HG03108 (cell line): Measurements from ENCODE around the gene PRR5.
A peak's percentile ranks its signal among the peaks of the same experiment; 100 is the strongest.
"Not testable (repeated sequence)": the region's sequence is repeated elsewhere in the genome, so short reads cannot be mapped to it uniquely, and the experiment has no call there.

Experiments
- ATAC-seq: cut with Tn5 transposase; IDR thresholded peaks from one replicate; pipeline ENCODE4 v1.9.1; 2021; ENCODE audit warnings: moderate library complexity; ENCODE audit not compliant: unreplicated experiment

The PRR5 gene

DNA sequence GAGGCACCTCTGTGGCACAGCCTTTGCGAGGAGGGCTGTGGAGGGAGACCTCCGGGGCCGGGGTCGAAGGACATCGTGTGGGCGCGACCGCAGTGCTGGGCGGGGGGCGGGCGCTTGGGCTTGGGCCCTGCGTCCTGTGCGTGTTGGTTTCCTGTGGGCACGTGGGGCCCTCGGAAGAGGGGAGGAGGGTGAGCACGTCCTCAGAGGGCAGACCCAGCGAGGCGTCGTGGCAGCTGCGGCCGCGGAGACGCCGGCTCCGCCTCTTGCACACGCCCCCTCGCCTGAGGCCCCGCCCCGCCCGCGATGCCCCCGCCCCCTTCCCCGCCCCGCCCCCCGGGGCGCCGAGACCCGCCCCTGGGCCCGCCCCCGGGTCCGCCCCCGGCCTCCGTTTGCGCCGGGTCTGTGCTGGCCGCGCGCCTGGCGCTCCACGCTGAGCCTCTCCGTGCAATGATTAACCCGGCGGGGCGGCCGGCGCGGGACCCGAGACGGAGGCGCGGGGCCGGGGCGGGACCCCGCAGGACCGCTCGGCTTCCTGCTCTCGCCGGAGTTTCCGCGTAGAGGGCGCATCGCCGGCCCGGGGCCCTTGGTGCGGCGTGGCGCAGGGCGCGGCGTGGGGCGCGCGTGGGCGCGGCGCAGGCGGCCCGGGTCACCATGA, at the start of gene PRR5:
PRR5 (plus strand) TSS at position 381 of the 655 bp plus-strand sequence; CDS start at position 652, 271 bp downstream.
- ATAC-seq, result peak; percentile 69

DNA sequence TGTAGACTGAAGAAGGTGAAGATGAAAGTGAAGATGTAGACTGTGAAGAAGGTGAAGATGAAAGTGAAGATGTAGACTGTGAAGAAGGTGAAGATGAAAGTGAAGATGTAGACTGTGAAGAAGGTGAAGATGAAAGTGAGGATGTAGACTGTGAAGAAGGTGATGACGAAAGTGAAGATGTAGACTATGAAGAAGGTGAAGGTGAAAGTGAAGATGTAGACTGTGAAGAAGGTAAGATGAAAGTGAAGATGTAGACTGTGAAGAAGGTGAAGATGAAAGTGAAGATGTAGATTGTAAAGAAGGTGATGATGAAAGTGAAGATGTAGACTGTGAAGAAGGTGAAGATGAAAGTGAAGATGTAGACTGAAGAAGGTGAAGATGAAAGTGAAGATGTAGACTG, 49.1 kb upstream of the PRR5 start:
- ATAC-seq, result not testable (repeated sequence)

DNA sequence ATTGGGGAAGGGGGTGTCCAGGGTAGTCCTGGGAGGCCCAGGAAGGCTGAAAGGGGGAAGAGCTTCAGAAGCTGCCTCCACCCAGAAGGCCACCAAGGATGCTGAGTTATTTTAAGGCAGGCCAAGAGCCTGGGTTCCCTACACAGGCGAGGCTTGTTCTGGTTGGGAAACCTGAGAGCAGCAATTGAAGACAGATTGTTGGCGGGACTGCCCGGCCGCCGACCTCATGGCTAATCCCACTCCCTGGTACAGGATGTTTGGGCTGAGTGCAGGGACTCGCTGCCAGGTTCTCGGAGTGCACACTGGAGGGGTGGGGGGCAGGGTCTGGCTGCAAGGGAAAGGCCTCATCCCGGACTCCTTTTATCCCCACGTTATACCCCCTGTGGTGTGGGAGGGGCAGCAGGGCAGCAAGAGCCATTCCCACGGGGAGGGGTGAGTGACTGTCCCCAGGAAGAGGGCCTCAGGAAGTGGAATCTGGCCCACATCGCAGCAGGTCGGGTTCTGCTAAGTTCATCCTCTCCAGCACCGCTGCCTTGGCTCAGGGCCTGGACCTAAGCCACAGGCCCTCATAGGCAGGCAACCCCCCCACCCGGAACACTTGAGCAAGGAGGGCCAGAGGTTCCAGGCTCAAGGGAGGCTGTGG, 43.6 kb upstream of the PRR5 start:
- ATAC-seq, result no peak

DNA sequence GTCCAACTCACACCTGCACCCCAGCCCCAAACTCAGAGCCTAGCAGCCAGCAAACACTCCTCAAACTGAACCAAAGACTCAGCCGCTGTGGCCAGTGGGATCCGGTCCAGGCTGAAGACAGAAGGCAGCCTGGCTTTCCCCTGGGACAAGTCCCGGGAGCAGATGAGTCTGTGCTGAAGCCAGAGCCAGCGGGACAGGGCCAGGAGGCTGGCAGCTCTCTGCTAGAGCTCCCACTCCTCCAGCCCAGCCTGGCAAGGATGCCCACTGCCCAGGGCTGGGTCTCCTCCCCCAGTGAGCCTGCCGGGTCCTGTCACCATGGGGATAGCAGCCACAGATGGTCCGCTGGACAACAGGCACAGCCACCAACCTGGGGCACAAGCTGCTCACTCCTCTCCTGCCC, 42.9 kb upstream of the PRR5 start:
- no peak for ATAC-seq

DNA sequence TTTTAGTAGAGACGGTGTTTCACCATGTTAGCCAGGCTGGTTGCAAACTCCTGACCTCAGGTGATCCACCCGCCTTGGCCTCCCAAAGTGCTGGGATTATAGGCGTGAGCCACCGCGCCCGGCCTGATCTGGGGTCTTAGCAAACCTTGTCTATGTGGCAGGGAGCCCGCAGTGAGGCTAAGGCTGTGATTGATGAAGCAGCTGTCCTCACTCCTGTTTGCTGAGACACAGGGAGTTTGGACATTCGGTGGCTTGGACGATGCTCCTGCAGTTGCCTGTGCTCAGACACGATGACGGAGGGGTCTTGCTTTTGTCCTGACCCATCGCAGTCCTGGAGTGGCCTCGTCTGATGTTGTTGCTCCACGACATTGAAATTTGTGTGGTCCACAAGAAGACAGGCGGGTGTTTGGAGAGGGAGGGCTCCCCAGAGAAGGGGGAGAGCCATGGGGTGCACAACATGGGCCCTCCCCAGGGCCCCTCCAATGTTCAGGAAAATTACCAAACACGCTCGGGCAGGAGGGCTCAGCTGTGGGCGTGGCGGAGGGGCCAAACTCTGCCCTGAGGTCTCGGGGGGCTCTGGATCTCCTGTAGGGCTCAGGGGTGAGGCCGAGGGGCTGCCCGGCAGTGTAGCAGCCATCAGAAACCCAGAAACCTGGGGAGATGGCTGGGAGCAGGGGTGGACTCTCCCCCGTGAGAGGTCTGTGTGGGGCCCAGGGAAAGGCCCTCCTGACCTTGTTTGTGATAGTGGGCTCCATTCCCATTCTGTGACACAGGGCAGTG, 41.8 kb upstream of the PRR5 start:
- ATAC-seq, result no peak

DNA sequence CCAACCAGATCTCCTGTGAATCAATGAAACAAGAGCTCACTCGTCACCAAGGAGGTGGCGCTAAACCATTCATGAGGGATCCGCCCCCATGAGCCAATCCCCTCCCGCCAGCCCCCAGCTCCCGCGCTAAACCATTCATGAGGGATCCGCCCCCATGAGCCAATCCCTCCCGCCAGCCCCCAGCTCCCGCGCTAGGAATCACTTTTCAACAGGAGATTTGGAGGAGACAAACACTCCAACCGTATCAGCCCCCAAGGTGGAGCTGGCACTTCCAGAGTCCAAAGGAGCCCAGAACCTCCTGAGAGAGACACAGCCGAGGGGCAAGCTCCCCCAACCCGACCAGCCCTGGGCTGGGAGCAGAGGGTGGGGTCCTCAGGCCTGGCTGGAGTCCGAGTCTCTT, 40.9 kb upstream of the PRR5 start:
- ATAC-seq, result no peak

DNA sequence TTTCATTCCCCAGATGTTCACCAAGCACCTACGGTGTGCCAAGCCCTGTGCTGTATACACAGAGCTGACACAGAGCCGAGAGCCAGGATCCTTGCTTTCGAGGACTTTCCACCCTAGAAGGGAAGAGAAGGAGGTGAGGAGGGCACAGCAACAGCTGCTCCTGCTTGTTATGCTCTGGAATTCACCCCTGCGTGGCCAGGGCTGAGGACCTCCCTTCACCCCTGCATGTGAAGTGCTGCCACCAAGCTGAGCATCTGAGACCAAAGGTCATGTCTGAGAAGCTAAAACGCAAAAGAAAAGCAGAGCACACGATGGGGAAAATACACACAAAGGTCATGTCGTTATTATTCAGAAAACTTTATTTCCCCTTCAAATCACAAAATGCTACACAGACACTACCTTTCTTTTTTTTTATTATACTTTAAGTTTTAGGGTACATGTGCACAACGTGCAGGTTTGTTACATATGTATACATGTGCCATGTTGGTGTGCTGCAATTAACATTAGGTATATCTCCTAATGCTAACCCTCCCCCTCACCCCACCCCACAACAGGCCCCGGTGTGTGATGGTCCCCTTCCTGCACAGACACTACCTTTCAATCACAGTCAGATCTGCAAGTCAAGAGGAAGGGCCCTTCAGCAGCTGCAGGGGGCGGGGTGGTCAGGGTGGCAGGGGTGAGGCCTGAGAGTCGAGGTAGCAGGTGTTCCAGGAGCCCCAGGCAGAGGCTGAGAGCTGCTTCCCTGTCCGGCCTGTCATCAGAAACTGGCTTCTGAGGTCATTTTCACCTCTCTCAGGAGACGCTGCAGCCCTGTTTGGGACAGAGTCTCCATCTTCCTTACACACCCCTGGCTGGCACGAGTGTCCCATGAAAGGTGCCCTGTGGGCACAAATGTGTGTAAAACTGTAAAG, 40.1 kb upstream of the PRR5 start:
- ATAC-seq, result no peak

DNA sequence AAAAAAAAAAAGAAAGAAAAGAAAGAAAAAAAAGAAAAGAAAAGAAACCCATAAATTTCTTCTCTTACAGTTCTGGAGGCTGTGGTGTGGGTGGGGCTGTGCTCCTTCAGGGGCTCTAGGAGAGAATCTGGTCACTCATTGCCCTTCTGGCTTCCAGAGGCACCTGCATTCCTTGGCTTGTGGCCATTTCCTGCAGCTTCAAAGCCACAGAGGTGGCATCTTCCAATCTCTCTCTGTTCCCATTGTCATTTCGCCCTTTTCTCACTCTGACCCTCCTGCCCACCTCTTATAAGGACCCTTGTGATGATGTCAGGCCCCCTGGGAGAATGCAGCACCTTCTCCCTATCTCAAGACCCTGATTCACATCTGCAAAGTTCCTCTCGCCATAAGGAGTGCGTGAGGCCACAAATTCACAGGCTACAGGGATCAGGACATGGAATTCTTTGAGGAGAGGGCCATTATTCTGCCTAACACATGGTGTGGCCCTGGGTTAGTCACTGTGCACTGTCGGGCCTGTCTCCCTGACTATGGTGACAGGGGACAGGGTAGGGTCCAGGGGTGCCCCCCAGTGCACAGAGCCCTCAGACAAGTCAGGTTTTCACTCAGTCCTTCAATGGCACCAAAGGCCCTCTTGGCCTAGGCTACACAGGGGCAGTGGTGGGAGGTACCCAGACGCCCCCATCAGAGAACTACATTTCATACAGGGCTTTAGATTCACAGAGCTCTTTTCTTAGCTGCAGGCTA, 38.6 kb upstream of the PRR5 start:
- no peak for ATAC-seq

DNA sequence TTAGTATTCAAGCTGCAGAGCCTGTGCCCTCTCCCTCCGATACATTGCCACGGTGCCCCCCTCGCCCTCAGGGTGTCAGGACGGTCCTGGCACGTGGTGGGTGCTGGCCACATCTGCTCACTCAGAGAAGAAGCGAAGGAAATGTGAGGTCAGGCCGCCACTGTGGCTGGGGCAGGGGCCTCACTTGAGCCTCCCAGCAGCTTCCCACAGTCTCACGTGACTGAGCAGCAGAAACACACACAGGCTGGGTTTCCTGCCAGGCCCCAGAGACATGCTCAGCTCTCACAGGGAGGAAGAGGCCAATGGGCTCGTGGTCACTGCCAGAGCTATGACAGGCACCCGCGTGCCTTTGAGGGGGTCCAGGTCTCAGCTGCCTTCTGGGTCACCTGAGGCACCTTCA, 37.9 kb upstream of the PRR5 start:
- peak; percentile 49 for ATAC-seq

DNA sequence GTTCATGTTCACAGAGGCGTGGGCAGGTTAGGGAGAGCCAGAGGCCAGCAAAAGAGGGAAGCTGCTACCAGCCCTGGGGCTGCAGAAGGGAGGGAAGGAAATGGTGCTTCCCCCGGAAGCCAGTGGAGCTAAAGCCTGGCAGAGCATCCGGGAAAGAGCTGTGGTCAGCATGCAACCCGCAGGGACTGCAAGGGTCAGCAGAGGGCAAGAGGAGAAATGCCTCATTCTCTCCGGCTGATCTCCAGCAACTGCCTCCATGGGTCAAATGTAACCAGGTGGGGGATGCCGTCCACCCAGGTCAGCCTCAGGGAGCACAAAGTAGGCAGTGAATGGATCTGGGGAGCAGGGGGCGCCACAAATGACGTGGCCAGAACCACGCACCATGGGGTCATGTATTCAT, 36.9 kb upstream of the PRR5 start:
- ATAC-seq, result no peak

GRCh38 chr22:44666207-44666585, 35.8 kb upstream of the PRR5 start:
- no peak for ATAC-seq

- ATAC-seq, result no peak
Measured at GRCh38 chr22:44667276-44667675, 34.7 kb upstream of the PRR5 start.

DNA sequence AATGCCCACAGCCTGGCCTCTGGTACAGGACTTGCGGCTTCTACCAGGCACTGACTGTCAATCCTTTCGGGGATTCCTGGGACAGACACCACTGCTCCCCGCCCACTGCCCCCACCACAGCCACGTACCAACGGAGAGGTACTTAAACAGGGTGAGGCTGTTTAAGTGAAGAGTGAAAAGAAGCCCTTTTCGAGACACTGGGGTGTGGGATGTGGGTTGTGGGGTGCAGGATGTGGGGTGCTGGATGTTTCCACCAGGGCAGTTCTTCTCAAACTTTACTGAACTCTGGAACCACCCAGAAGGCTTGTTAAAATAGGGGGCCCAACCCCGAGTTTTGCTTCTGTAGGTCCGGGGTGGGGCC, 34.2 kb upstream of the PRR5 start:
- no peak for ATAC-seq

GRCh38 chr22:44668190-44668885, 33.7 kb upstream of the PRR5 start:
- no peak for ATAC-seq

DNA sequence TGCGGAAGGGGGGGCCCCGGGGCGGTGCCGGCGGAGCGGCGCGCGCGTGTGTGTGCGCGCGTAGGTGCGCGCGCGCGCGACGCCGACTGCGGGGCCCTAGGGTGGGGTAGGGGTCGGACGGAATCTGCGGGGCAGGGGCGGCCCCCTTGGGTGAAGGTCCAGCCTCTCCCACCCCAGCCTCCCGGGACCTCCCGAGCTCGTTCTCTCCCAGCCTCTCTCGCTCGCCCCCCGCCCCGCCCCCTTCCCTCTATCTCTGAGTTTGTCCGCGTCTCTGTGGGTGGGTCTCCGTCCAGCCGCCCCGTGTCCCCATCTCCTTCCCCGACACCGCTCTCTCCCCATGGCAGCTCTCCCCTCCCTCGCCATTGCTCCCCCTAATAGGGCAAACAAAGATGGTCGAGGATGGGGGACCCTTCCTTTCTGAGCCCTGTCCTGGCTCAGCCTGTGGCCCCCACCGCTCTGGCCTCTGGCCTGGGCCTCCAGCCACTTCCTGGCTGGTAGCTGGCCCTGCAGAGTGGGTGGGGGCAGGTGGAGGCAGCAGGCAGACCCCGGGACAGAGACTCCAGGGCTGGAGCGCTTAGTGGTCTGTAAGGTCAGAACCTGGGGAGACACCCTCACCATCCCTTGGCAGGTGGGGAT, 33.0 kb upstream of the PRR5 start:
- ATAC-seq, result no peak

DNA sequence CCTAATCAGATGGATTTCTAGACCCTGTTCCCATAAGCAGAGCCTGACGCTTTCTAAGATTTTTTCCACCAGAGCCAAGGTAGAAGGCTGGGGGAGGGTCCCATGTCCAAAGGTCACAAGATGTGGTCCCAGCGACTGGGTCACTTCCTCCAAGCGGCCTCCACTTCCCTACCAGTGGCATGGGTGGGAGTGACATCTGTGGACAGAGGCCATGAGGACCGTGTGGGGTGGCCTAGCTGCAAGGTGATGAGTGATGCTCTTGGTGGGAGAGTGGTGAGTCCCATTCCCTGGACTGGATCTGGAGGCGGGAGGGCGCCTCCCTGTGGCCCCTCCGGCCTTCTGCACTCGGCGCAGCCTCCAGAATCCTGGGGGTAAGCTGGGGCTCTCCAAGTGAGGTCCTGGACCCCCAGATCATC, 32.4 kb upstream of the PRR5 start:
- ATAC-seq, result no peak

GRCh38 chr22:44670220-44670988, 31.6 kb upstream of the PRR5 start:
- ATAC-seq, result no peak

DNA sequence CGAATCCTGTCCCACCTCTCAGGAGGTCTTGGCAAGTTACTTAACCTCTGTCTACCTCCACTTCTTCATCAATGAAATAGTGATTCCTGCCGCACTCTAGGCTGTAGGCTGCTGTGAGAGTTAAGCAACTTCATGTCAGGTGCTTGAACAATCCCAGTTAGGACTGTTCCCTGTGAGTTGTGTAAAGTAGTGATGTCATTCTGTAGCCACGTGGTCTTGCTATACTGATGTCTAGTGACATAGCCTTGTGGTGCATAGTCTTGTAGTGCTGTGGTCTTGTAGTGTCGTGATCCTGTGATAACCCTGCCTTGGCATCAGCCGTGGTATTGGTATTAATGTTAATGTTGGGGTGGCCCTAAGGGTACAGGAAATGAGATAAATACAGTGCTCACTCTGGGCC, 30.3 kb upstream of the PRR5 start:
- no peak for ATAC-seq

DNA sequence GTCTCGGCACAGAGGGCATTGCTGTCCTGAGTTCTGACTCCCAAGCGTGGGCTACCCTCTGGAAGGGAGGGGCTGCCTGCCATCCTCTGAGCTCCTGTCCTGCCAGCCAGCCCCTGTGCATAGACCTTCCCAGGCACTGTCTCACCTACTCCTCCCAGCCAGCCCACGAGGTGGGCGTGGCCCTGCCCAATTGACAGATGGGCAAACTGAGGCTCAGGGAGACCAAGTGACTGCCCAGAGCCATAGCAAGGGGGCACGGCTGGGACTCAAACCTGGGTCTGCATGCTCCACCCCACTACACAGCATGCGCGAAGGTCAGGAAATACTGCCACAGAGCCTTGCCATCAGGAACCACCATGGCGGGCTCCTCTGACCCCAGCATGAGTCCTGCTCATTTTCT, 29.4 kb upstream of the PRR5 start:
- ATAC-seq, result no peak
